OCI-LY7 (cell line): ENCODE results near the gene HNRNPD. TPM values are rescaled to one million over a fixed set of nuclear protein-coding genes. Genes with fewer than 3 reads are reported as not detected.
"Not testable (repeated sequence)": the region's sequence is repeated elsewhere in the genome, so short reads cannot be mapped to it uniquely, and the experiment has no call there.

Source experiments
- BruUV-seq: library from RNA; stranded (reverse); fragments of 400-500 nt; replicated peaks from 2 replicates; lab custom pipeline; 2021; lab: Mats Ljungman, UMichigan
- CTCF ChIA-PET: fragments of 300-600 bp; sonication (Branson Sonifier 250); formaldehyde crosslinking; loops from one replicate; lab custom pipeline; 2022; ENCODE audit warnings: antibody characterized with exemption; ENCODE audit not compliant: unreplicated experiment; lab: Charles Lee
- POLR2A ChIA-PET: fragments of 300-600 bp; sonication (Branson Sonifier 250); formaldehyde crosslinking; loops from one replicate; lab custom pipeline; 2022; ENCODE audit warnings: antibody characterized with exemption; lab: Charles Lee
- DNase-seq: peaks from one replicate; pipeline ENCODE4 v3.0.0-alpha.2; 2015; ENCODE audit warnings: low spot score
- H2AFZ ChIP-seq: fragments of 200-600 bp; sonication (generic), shearing (Covaris generic); 2 replicates; pipeline ENCODE4 v1.6.1; 2014; ENCODE audit warnings: mild to moderate bottlenecking, antibody characterized with exemption, low read length, moderate library complexity
- H3K27ac ChIP-seq: fragments of 200-600 bp; sonication (generic); 2 replicates; pipeline ENCODE4 v1.5.1; 2014; ENCODE audit warnings: mixed run types, low read depth, mild to moderate bottlenecking, moderate library complexity, low read length, inconsistent platforms; ENCODE audit not compliant: poor library complexity, severe bottlenecking
- H3K36me3 ChIP-seq: fragments of 200-600 bp; sonication (generic); 2 replicates; pipeline ENCODE4 v1.6.1; 2014; ENCODE audit warnings: mild to moderate bottlenecking, antibody characterized with exemption, low read length, moderate library complexity, mixed read lengths; ENCODE audit not compliant: insufficient read depth
- H3K4me1 ChIP-seq: fragments of 200-600 bp; sonication (generic); 2 replicates; pipeline ENCODE4 v1.5.1; 2014; ENCODE audit warnings: mild to moderate bottlenecking, low read length; ENCODE audit not compliant: insufficient read depth, poor library complexity, severe bottlenecking
- H3K4me2 ChIP-seq: fragments of 200-600 bp; sonication (generic); 2 replicates; pipeline ENCODE4 v1.6.1; 2014; ENCODE audit warnings: mild to moderate bottlenecking, low read length
- H3K4me3 ChIP-seq: fragments of 200-600 bp; sonication (generic); 2 replicates; pipeline ENCODE4 v1.5.1; 2014; ENCODE audit warnings: mild to moderate bottlenecking, low read depth, low read length; ENCODE audit not compliant: poor library complexity, severe bottlenecking
- H3K79me2 ChIP-seq: fragments of 200-600 bp; sonication (generic); 2 replicates; pipeline ENCODE4 v1.6.1; 2016; ENCODE audit warnings: low read depth, mild to moderate bottlenecking, low read length, moderate library complexity, mixed read lengths; ENCODE audit not compliant: insufficient read depth
- H3K9me2 ChIP-seq: fragments of 200-600 bp; sonication (generic); 2 replicates; pipeline ENCODE4 v1.6.1; 2016; ENCODE audit warnings: mild to moderate bottlenecking, low read length, mixed read lengths; ENCODE audit not compliant: insufficient read depth
- H3K9me3 ChIP-seq: fragments of 200-600 bp; sonication (generic); 2 replicates; pipeline ENCODE4 v1.6.1; 2014; ENCODE audit warnings: mild to moderate bottlenecking, mixed run types, low read length, mixed read lengths
- H4K20me1 ChIP-seq: fragments of 200-600 bp; sonication (generic); 2 replicates; pipeline ENCODE4 v1.6.1; 2014; ENCODE audit warnings: mild to moderate bottlenecking, antibody characterized with exemption, low read length, moderate library complexity, mixed read lengths; ENCODE audit not compliant: insufficient read depth
- CTCF ChIP-seq: fragments of 200-600 bp; sonication (generic); conservative IDR thresholded peaks from 2 replicates; pipeline ENCODE4 v1.5.1; 2014; ENCODE audit warnings: mild to moderate bottlenecking, antibody characterized with exemption, low read length, moderate library complexity, mixed read lengths
- EZH2phosphoT487 ChIP-seq: fragments of 200-600 bp; sonication (generic); IDR thresholded peaks from 2 replicates; pipeline ENCODE4 v1.6.1; 2018; ENCODE audit warnings: low read depth, borderline replicate concordance, mild to moderate bottlenecking, mixed run types, antibody characterized with exemption, low read length, moderate library complexity, mixed read lengths
- intact Hi-C: fragments of 100-400 bp; cut with micrococcal nuclease; formaldehyde crosslinking; loops from one replicate; pipeline ENCODE4 v1.10.0; 2022; ENCODE audit not compliant: unreplicated experiment
- total RNA-seq, 2 experiments: library from RNA; depleted of rRNA in 1 of 2; stranded (reverse); fragments of >200 nt in 1 of 2; shearing (Covaris generic) in 1 of 2; gene quantifications; 2 replicates each; pipeline ENCODE4 v1.2.3, GENCODE V29; 2014 to 2022

The HNRNPD gene
- total RNA-seq, 2 experiments from 2014 or later = 127 to 572 TPM

- H3K4me2 ChIP-seq = no peak overlapping the region
- no TSS peak for BruUV-seq
- no peaks in the 10 kb centered on the region for H3K79me2 ChIP-seq
- H3K4me3 ChIP-seq = no peak overlapping the region
- POLR2A ChIA-PET = interaction anchor here (1.0 kb wide), 1 partner anchor 8 kb away, joined by 3 read pairs; no protein-coding TSS in a partner anchor
- H3K36me3 ChIP-seq = no peaks in the 10 kb centered on the region
- no peak for TF ChIP-seq EZH2phosphoT487
- peak; percentile 61 for TF ChIP-seq CTCF
- no peaks in the 10 kb centered on the region for H3K4me1 ChIP-seq
- intact Hi-C loops = no loop called here
- no peaks in the 10 kb centered on the region for H4K20me1 ChIP-seq
- H2AFZ ChIP-seq = no peak overlapping the region
- peak; percentile 30 for DNase-seq
- H3K9me2 ChIP-seq = no peaks in the 10 kb centered on the region
- H3K9me3 ChIP-seq = 0 out of 2 replicates have a peak, but pooled peaks cover 3% of the 10 kb centered on the region
- H3K27ac ChIP-seq = no peak overlapping the region
- CTCF ChIA-PET = interaction anchor here (0.6 kb wide), 1 partner anchor 114 kb away, joined by 3 read pairs; no protein-coding TSS in a partner anchor
These were observed 14.6 kb upstream of the HNRNPD start for GRCh38 chr4:82388405-82388804.

DNA sequence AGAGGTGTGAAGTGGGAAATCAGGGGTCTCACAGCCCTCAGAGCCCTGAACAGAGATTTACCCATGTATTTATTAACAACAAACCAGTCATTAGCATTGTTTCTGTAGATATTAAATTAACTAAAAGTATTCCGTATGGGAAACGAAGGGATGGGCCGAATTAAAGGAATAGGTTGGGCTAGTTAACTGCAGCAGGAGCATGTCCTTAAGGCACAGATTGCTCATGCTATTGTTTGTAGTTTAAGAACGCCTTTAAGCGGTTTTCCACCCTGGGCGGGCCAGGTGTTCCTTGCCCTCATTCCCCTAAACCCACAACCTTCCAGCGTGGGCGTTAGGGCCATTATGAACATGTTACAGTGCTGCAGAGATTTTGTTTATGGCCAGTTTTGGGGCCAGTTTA is 12.5 kb upstream of the HNRNPD start:
- H3K79me2 ChIP-seq, H3K27ac ChIP-seq, H3K4me3 ChIP-seq, H4K20me1 ChIP-seq, H2AFZ ChIP-seq, H3K4me1 ChIP-seq, H3K9me2 ChIP-seq, BruUV-seq, DNase-seq, H3K9me3 ChIP-seq, H3K4me2 ChIP-seq, intact Hi-C loops, H3K36me3 ChIP-seq, CTCF ChIA-PET: not testable (repeated sequence)
- POLR2A ChIA-PET = interaction anchor here (0.5 kb wide), 1 partner anchor 1931 kb away, joined by 4 read pairs; no protein-coding TSS in a partner anchor

DNA sequence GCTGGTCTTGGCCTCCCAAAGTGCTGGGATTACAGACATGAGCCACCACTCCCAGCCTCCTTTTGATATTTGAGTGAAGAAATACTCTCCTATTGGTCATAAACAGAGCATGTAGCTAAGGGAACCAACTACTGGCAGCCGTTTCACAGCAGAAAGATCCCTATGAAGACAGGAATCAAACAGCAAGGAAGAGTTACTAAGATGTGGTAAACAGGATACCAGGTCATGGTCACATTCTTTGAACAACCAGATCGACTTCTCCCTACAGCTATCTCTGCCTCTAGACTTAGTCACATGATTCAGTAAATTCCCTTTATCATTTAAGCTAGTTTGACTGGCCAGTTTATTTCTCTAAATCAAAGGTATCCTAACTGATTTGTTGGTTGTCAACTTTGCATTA is 9.0 kb upstream of the HNRNPD start:
- DNase-seq = peak; percentile 24
- Histone ChIP-seq H3K9me2 (no peaks in the 10 kb centered on the region), H3K4me1 (no peaks in the 10 kb centered on the region), H3K9me3 (peaks cover 17% of the 10 kb centered on the region; the same call in 1 of the 2 replicates), H3K27ac (no peak overlapping the region), H3K4me3 (no peak overlapping the region), H3K79me2 (no peaks in the 10 kb centered on the region), H4K20me1 (no peaks in the 10 kb centered on the region), H3K36me3 (peaks cover 11% of the 10 kb centered on the region), H3K4me2 (no peak overlapping the region), H2AFZ (no peak overlapping the region)
- POLR2A ChIA-PET = interaction anchor here (0.6 to 1.2 kb wide), 5 partner anchors 9 to 27 kb away, joined by 3 to 6 read pairs (median 4); partner anchors contain the start of gene HNRNPD
- CTCF ChIA-PET = no interaction called here
- no peak for TF ChIP-seq EZH2phosphoT487
- TF ChIP-seq CTCF = no peak
- no TSS peak for BruUV-seq
- intact Hi-C loops = no loop called here
